ENCODE data around the gene PAPSS2.
"Not testable (repeated sequence)": the region's sequence is repeated elsewhere in the genome, so short reads cannot be mapped to it uniquely, and the experiment has no call there.

The PAPSS2 gene

GRCh38 chr10:87642486-87642885 lies 17.2 kb upstream of the PAPSS2 start:
- DNase-seq (ENCODE audit: low read depth in 2 of 3, low spot score in 1 of 3): no peak

- no peak for DNase-seq (ENCODE audit: low read depth in 2 of 3, low spot score in 1 of 3)
Observed at GRCh38 chr10:87642988-87643387, 16.7 kb upstream of the PAPSS2 start.

DNA sequence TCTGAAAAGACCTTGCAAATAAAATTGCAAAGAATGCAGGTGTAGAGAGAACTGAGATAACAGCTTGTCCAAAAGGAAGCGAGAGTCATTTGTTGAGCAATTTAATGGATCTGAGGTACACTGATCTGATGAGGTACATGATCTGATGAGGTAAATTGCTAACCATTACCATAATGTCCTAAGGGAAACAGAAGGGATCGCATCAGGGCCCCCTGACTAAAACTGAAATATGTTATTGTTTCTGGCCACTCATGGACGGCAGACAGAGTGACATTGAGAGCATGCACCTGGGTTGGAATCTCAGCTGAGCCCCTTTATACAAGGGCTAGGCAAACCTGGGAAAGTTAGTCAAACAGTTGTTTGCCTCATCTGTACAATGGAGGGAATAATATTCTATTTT lies 15.8 kb upstream of the PAPSS2 start:
- DNase-seq (ENCODE audit: low read depth in 2 of 3, low spot score in 1 of 3): no peak

- not testable (repeated sequence) for DNase-seq (ENCODE audit: low read depth in 2 of 3, low spot score in 1 of 3)
Observed at GRCh38 chr10:87644500-87644899, 15.2 kb upstream of the PAPSS2 start.

GRCh38 chr10:87646192-87646909 lies 13.3 kb upstream of the PAPSS2 start:
- DNase-seq (ENCODE audit: low read depth in 2 of 3, low spot score in 1 of 3): no peak

DNA sequence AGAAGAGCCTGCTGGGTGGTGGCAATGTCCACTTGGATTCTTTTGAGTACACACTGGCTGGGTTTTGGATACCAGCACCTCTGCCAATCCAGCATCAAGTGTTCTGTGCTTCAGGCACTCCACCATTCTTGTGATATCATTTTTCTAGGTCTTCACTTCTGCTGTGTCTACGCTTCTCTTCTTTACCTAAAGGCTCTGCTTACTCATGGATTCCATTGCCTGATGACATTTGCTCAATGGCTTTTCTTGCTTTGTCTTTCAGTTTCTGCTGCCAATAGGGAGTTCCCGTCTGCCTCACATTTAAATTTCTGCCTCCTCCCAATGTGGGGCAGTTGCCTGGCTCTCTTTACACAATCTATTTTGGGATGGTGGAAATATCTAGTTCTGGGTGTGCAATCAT lies 12.7 kb upstream of the PAPSS2 start:
- no peak for DNase-seq (ENCODE audit: low read depth in 2 of 3, low spot score in 1 of 3)

GRCh38 chr10:87650838-87651589 lies 8.7 kb upstream of the PAPSS2 start:
- no peak for DNase-seq (ENCODE audit: low read depth in 2 of 3, low spot score in 1 of 3)

GRCh38 chr10:87651801-87652200 lies 7.9 kb upstream of the PAPSS2 start:
- no peak for DNase-seq (ENCODE audit: low read depth in 2 of 3, low spot score in 1 of 3)

DNA sequence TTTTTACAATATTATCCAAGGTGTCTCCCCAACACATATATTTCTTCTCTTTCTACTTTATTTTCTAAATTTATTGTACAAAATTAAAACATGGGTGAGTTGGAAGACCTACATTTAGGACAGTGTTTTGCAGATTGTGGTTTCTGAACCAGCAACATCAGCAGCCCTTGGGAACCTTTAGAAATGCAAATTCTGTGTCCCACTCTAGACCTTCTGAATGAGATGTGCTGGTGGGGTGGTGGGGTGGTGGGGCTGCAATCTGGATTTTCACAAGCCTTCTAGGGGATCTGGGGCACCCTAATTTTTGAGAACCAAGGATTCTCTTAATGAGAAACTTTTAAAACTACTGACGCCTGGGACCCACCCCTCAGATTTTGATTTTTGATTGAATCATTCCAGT lies 7.4 kb upstream of the PAPSS2 start:
- no peak for DNase-seq (ENCODE audit: low read depth in 2 of 3, low spot score in 1 of 3)

- no peak for DNase-seq (ENCODE audit: low read depth in 2 of 3, low spot score in 1 of 3)
Observed at GRCh38 chr10:87654212-87654611, 5.5 kb upstream of the PAPSS2 start.

GRCh38 chr10:87656431-87657072 lies 3.1 kb upstream of the PAPSS2 start:
- DNase-seq (ENCODE audit: low read depth in 2 of 3, low spot score in 1 of 3): no peak

GRCh38 chr10:87657371-87657770 lies 2.3 kb upstream of the PAPSS2 start:
- no peak for DNase-seq (ENCODE audit: low read depth in 2 of 3, low spot score in 1 of 3)

- no peak for DNase-seq (ENCODE audit: low read depth in 2 of 3, low spot score in 1 of 3)
Observed at GRCh38 chr10:87658321-87658795, 1.3 kb upstream of the PAPSS2 start.

DNA sequence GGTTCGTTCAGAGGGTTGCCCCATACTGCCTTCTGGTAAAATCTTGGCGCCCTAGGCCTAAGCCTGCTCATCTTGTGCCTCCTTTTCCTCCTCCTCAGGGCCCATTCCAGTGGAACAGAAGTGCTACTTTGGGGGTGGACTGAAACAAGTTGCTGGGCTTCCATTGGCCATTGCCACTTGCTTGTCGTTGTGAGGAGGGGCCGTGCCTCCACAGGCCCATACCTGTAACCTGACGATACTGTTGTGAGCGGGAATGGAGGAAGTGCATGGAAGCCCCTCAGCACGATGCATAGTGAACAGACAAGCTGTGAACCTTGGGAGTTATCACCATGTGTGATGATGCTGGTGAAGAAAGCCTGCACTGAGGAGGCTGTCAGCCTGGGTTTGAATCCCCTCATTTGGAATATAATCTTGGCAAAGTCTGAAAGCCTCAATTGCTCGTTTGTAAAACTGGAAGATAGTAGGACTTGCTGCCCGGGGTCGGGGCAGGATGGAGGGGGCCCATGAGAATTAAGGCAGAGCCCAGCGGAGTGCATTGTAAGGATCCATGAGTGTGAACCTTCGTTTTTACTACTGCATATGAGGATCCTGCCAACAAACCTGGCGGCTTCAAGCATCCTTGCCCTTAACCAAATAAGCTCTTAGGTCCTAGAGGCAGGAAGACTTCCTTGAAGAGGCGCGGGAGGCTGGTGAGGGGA lies 671 bp upstream of the PAPSS2 start:
- no peak for DNase-seq (ENCODE audit: low read depth in 2 of 3, low spot score in 1 of 3)

GRCh38 chr10:87660484-87661133 lies 931 bp downstream of the PAPSS2 start:
- no peak for DNase-seq (ENCODE audit: low read depth in 2 of 3, low spot score in 1 of 3)

DNA sequence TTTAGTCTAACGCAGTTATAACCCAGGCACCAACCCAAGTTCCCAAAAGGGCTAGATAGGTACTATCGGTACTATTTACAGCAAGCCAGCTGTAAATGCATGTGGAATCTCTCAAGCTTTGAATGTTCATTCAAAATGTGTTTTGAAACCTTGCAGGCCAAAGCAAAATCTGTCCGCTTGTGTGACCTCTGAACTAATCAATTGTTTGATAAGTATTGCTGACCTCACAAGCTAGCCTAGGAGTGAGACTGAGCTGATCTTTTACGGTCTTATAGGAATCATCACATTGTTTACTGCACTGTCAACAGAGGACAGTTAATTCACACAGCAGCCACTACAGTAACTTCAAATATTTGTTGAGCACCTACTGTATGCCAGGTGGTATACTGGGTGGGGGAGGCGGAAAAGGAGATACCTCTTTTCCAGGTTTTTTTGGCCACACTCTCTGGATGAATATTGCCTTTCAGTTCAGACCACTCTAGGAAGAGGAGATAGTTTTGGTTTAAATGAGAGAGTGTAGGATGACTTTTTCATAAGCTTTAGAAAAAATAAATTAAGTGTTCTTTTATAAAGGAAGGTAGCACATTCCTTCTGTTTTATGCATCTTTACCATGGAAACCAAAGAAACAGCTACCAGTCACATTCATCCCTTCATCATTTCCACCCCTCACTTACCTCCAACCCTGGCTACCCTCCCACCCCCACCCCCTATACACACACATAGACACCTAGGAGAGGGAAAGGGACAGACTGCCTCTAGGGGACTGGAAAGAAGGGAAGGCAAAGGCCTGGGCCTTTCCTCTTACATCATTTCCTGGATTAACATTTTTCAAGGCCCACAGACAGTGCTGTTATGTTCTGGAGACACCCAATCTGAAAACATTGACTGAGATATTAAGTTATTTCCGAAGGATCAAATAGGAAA lies 2.4 kb downstream of the PAPSS2 start:
- no peak for DNase-seq (ENCODE audit: low read depth in 2 of 3, low spot score in 1 of 3)

- no peak for DNase-seq (ENCODE audit: low read depth in 2 of 3, low spot score in 1 of 3)
Observed at GRCh38 chr10:87664276-87664701, 4.6 kb downstream of the PAPSS2 start.

DNA sequence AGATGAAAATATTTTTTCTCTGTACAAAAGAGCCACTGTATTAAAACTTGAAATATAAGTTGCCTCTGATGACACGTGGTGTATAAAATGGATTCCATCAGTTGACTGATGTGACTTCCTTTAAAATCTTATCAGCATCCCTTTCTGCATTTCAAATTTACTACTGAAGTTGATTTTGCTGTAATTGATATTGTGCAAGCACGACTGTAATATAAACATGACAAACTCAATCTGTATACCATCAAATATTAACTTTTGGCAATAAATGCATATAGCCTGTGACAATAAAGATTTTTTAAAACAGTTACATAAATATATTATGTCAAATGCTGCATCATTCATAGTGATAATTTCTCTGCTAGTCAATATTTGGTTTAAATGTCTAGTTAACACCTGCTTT lies 7.8 kb downstream of the PAPSS2 start:
- DNase-seq (ENCODE audit: low read depth in 2 of 3, low spot score in 1 of 3): no peak

- no peak for DNase-seq (ENCODE audit: low read depth in 2 of 3, low spot score in 1 of 3)
Observed at GRCh38 chr10:87668324-87669074, 8.8 kb downstream of the PAPSS2 start.
